Breast epithelium (tissue), 3 donors: Measurements from ENCODE around the gene OR8B12.

ENCODE experiments used
- CTCF ChIP-seq, 3 donors: fragments of 450-650 bp; IDR thresholded peaks; one replicate each; pipeline ENCODE4 v1.5.1; 2016 to 2017; ENCODE audit warnings: antibody characterized with exemption in 3 of 3, mild to moderate bottlenecking in 3 of 3, moderate library complexity in 3 of 3
- POLR2A ChIP-seq: fragments of 450-650 bp; IDR thresholded peaks from one replicate; pipeline ENCODE4 v1.6.1; 2016; ENCODE audit warnings: antibody characterized with exemption, mild to moderate bottlenecking, moderate library complexity
- POLR2AphosphoS5 ChIP-seq, 3 donors: sonication (generic); formaldehyde crosslinking; IDR thresholded peaks; one replicate each; pipeline ENCODE4 v1.6.1; 2017; ENCODE audit warnings: antibody characterized with exemption in 3 of 3

GRCh38 chr11:124493016-124493655, 50.3 kb downstream of the OR8B12 start:
- TF ChIP-seq CTCF (IDR thresholded peaks at IDR 0.05): no peak
- TF ChIP-seq POLR2A: no peak
- TF ChIP-seq POLR2AphosphoS5 (IDR thresholded peaks at IDR 0.05): no peak
